Measurements from ENCODE around the gene LRP6. TPM values are rescaled to one million over a fixed set of nuclear protein-coding genes. Genes with fewer than 3 reads are reported as not detected.

LRP6 gene
- total and polyA plus RNA-seq, 12 donors: 3.5 to 31.9 (median 17.5) TPM

DNA sequence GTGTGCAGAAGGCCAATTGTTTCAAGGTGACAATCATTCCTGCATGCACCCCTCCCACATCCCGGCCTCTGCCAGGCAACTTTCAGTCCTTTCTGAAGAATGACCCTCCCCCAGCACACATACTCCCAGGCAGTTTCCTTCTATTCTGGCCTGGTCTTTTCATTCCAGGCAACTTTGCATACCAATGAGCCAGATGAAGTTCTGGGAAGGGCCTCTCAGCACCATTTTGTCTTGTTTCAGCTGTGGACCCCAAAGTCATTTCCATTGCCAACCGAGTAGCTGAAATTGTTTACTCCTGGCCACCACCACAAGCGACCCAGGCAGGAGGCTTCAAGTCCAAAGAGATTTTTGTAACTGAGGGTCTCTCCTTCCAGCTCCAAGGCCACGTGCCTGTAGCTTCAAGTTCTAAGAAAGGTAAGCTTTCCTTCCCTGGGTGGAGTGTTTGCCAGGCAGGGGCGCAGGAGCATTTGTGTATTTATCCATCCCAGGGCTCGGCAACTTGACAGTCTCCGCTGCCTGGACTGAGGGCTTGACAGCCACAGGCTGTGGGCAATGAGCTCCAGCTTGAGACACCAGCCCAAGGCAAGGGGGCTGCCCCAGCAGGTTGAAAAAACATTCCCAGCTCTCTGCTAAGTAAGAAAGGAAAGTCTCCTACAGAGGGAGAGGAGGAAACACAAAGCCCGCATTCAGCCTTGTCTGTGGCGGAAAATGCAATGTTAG lies 179.7 kb downstream of the LRP6 start:
- H3K27ac ChIP-seq: no peak overlapping the region
- 86 to 92% (median 88%) methylated on average over 9 of the region's 9 CpGs for WGBS, 4 donors
- H3K27me3 ChIP-seq: no peaks in the 10 kb centered on the region
- no peak for DNase-seq
- H3K36me3 ChIP-seq (replicated peaks in 1 of 2): no peaks in the 10 kb centered on the region
- TF ChIP-seq CTCF (IDR thresholded peaks at IDR 0.05): no peak
- TF ChIP-seq POLR2A (IDR thresholded peaks at IDR 0.05): no peak
- H3K9me3 ChIP-seq (replicated peaks in 1 of 3): no peaks in the 10 kb centered on the region
- H3K4me1 ChIP-seq (replicated peaks in 1 of 2): no peaks in the 10 kb centered on the region
- intact Hi-C loops (cut with DNase I): no loop called here
- H3K4me3 ChIP-seq: no peak overlapping the region

GRCh38 chr12:12086362-12086761 lies 180.5 kb downstream of the LRP6 start:
- Histone ChIP-seq H3K27me3 (no peaks in the 10 kb centered on the region), H3K4me1 (replicated peaks in 1 of 2) (no peaks in the 10 kb centered on the region), H3K36me3 (replicated peaks in 1 of 2) (no peaks in the 10 kb centered on the region), H3K27ac (no peak overlapping the region), H3K9me3 (replicated peaks in 1 of 3) (no peaks in the 10 kb centered on the region), H3K4me3 (no peak overlapping the region)
- WGBS, 4 donors: 77 to 89% (median 87%) methylated on average over 5 of the region's 5 CpGs
- no peak for DNase-seq
- intact Hi-C loops (cut with DNase I): no loop called here
- TF ChIP-seq POLR2A (IDR thresholded peaks at IDR 0.05) (no peak), CTCF (IDR thresholded peaks at IDR 0.05) (no peak)

GRCh38 chr12:12083688-12084087 lies 183.2 kb downstream of the LRP6 start:
- WGBS, 4 donors: 79 to 90% (median 84%) methylated on average over 8 of the region's 8 CpGs
- TF ChIP-seq CTCF (IDR thresholded peaks at IDR 0.05) (no peak), POLR2A (IDR thresholded peaks at IDR 0.05) (no peak)
- DNase-seq: no peak

GRCh38 chr12:12081836-12082497 lies 184.9 kb downstream of the LRP6 start:
- Histone ChIP-seq H3K9me3 (replicated peaks in 1 of 3) (no peaks in the 10 kb centered on the region), H3K27me3 (no peaks in the 10 kb centered on the region), H3K27ac (peak overlapping the region in 1 of 5 donors; percentile 24), H3K36me3 (replicated peaks in 1 of 2) (no peaks in the 10 kb centered on the region), H3K4me3 (no peak overlapping the region), H3K4me1 (replicated peaks in 1 of 2) (no peaks in the 10 kb centered on the region)
- intact Hi-C loops (cut with DNase I): loop anchor here in 1 of 2 donors (5.0 kb wide), 1 partner anchor 250 kb away; no protein-coding TSS in a partner anchor
- TF ChIP-seq CTCF (IDR thresholded peaks at IDR 0.05) (peak in 5 of 6 experiments; percentile 29 to 47 (median 33)), POLR2A (IDR thresholded peaks at IDR 0.05) (no peak)
- WGBS, 4 donors: 68 to 93% (median 75%) methylated on average over 2 to 3 of the region's 3 CpGs
- no peak for DNase-seq

More at GRCh38 chr12:12083688-12084087, 183.2 kb downstream of the LRP6 start:
- Histone ChIP-seq H3K36me3 (replicated peaks in 1 of 2) (no peaks in the 10 kb centered on the region), H3K27me3 (no peaks in the 10 kb centered on the region), H3K4me1 (replicated peaks in 1 of 2) (no peaks in the 10 kb centered on the region), H3K4me3 (no peak overlapping the region), H3K9me3 (replicated peaks in 1 of 3) (no peaks in the 10 kb centered on the region), H3K27ac (no peak overlapping the region)
- intact Hi-C loops (cut with DNase I): loop anchor here in 1 of 2 donors (5.0 kb wide), 1 partner anchor 249 kb away; no protein-coding TSS in a partner anchor

All from adrenal gland (tissue), 12 donors.